ENCODE data around the gene PRPF18. TPM values are rescaled to one million over a fixed set of nuclear protein-coding genes. Genes with fewer than 3 reads are reported as not detected.

PRPF18 gene
- total and polyA plus RNA-seq, 3 donors from 2014 or later: 20.6 to 30.6 (median 26.9) TPM

- H3K27me3 ChIP-seq: no peaks in the 10 kb centered on the region
- intact Hi-C loops (cut with DNase I; ENCODE audit: low total_unique reads): loop anchor here (5.0 kb wide), 1 partner anchor 118 kb away; no protein-coding TSS in a partner anchor
- no peak for DNase-seq
- no peak overlapping the region for H3K27ac ChIP-seq
- no peaks in the 10 kb centered on the region for H3K9me3 ChIP-seq
- H3K36me3 ChIP-seq (ENCODE audit: low read depth, missing control alignments): no peaks in the 10 kb centered on the region
- 61 to 77% methylated on average over 12 to 21 of the region's 21 CpGs for WGBS, 2 donors
- H3K4me1 ChIP-seq: no peaks in the 10 kb centered on the region
- H3K4me3 ChIP-seq: no peak overlapping the region
- no peak for TF ChIP-seq POLR2A (IDR thresholded peaks at IDR 0.05)
- TF ChIP-seq, protein P1, sequence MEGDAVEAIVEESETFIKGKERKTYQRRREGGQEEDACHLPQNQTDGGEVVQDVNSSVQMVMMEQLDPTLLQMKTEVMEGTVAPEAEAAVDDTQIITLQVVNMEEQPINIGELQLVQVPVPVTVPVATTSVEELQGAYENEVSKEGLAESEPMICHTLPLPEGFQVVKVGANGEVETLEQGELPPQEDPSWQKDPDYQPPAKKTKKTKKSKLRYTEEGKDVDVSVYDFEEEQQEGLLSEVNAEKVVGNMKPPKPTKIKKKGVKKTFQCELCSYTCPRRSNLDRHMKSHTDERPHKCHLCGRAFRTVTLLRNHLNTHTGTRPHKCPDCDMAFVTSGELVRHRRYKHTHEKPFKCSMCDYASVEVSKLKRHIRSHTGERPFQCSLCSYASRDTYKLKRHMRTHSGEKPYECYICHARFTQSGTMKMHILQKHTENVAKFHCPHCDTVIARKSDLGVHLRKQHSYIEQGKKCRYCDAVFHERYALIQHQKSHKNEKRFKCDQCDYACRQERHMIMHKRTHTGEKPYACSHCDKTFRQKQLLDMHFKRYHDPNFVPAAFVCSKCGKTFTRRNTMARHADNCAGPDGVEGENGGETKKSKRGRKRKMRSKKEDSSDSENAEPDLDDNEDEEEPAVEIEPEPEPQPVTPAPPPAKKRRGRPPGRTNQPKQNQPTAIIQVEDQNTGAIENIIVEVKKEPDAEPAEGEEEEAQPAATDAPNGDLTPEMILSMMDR (IDR thresholded peaks at IDR 0.05): no peak
Measured at GRCh38 chr10:13658871-13659685, 72.3 kb downstream of the PRPF18 start.

GRCh38 chr10:13659887-13660550 lies 73.3 kb downstream of the PRPF18 start:
- H3K36me3 ChIP-seq (ENCODE audit: low read depth, missing control alignments): no peaks in the 10 kb centered on the region
- TF ChIP-seq, protein P1 (IDR thresholded peaks at IDR 0.05): peak; percentile 72 to 87 (median 84)
- no peak for TF ChIP-seq POLR2A (IDR thresholded peaks at IDR 0.05)
- no peak overlapping the region for H3K27ac ChIP-seq

DNA sequence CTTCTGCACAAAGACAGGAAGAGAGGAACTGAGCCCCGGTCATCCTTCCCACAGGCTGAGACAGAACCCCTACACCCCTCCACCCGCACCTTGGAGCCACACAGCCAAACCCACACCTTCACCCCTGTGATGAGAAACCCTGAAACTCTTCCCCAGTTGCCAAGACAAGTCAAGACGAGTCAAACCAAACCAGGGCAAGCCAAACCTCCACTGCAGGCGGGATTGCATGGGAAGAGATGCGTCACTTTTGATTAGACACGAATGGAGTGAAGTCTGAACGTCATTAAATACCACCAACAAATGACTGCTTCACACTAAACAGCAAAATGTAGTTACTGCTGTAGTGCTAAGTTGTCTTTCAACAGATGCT lies 73.8 kb downstream of the PRPF18 start:
- Histone ChIP-seq H3K4me1 (no peaks in the 10 kb centered on the region), H3K9me3 (no peaks in the 10 kb centered on the region), H3K27ac (no peak overlapping the region), H3K4me3 (no peak overlapping the region), H3K27me3 (no peaks in the 10 kb centered on the region), H3K36me3 (ENCODE audit: low read depth, missing control alignments) (no peaks in the 10 kb centered on the region)
- DNase-seq: no peak
- intact Hi-C loops (cut with DNase I; ENCODE audit: low total_unique reads): no loop called here
- TF ChIP-seq, protein P1 (IDR thresholded peaks at IDR 0.05): no peak
- no peak for TF ChIP-seq POLR2A (IDR thresholded peaks at IDR 0.05)
- WGBS, 2 donors: 69 to 73% methylated on average over 7 of the region's 7 CpGs

More at GRCh38 chr10:13659887-13660550, 73.3 kb downstream of the PRPF18 start:
- H3K4me1 ChIP-seq: no peaks in the 10 kb centered on the region
- 36 to 40% methylated on average over 19 of the region's 19 CpGs for WGBS, 2 donors
- intact Hi-C loops (cut with DNase I; ENCODE audit: low total_unique reads): loop anchor here (5.0 kb wide), 1 partner anchor 117 kb away; no protein-coding TSS in a partner anchor
- H3K4me3 ChIP-seq: no peak overlapping the region
- no peaks in the 10 kb centered on the region for H3K9me3 ChIP-seq
- no peaks in the 10 kb centered on the region for H3K27me3 ChIP-seq
- peak; percentile 71 for DNase-seq

DNA sequence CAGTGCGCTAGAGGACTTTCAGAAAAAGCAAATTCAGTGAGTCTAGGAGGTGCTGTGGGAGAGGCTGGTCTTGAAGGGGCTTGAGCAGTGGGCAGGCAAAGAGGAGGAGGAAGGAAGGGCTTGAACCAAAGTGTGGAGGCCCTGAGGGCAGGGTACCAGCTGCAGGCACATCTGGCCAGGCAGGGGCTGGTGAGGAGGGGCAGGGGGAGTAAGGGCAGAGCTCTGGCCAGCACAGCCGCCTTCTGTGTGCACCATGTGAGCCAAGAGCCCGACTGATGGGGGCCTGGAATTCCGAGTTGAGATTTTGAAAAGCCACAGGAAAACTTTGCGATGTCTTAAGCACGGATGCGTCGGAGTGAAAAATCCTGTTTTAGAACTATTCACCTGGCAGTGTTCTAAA lies 74.5 kb downstream of the PRPF18 start:
- TF ChIP-seq, protein P1 (IDR thresholded peaks at IDR 0.05): no peak
- TF ChIP-seq POLR2A (IDR thresholded peaks at IDR 0.05): no peak
- 77% methylated on average over 8 of the region's 8 CpGs for WGBS, 2 donors
- Histone ChIP-seq H3K4me1 (no peaks in the 10 kb centered on the region), H3K27ac (no peak overlapping the region), H3K36me3 (ENCODE audit: low read depth, missing control alignments) (no peaks in the 10 kb centered on the region), H3K9me3 (no peaks in the 10 kb centered on the region), H3K4me3 (no peak overlapping the region), H3K27me3 (no peaks in the 10 kb centered on the region)
- intact Hi-C loops (cut with DNase I; ENCODE audit: low total_unique reads): no loop called here
- DNase-seq: no peak
